ENCODE data around the gene TBCD.

DNA sequence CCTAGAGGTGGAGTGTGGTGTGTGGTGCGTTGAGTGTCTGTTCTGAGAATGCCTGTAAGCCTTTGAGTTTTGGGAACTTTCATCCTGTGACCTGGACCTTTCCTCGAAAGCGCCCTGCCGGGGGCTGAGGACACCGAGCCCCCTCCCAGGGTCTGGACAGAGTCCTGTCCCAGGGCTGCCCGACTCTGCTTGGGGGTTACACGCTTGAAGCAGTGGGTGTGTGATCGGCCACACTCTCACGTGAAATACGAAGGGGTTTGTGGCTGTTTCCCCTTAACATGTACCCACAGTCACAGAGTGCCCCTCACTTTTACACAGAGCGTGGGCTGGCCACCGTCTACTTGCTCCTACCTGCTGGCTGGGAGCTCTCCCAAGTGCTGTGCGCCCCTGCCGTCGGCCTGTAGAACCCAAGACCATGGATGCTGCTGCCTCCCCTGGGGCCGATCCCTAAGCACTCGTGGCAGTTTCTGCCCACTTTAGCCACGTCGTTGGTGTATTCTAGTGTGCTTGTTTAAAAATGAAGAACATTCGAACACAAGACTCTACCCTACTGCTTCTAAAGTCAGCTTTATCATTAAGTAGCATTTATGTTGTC lies 81.1 kb downstream of the TBCD start:
- TF ChIP-seq, protein P1, sequence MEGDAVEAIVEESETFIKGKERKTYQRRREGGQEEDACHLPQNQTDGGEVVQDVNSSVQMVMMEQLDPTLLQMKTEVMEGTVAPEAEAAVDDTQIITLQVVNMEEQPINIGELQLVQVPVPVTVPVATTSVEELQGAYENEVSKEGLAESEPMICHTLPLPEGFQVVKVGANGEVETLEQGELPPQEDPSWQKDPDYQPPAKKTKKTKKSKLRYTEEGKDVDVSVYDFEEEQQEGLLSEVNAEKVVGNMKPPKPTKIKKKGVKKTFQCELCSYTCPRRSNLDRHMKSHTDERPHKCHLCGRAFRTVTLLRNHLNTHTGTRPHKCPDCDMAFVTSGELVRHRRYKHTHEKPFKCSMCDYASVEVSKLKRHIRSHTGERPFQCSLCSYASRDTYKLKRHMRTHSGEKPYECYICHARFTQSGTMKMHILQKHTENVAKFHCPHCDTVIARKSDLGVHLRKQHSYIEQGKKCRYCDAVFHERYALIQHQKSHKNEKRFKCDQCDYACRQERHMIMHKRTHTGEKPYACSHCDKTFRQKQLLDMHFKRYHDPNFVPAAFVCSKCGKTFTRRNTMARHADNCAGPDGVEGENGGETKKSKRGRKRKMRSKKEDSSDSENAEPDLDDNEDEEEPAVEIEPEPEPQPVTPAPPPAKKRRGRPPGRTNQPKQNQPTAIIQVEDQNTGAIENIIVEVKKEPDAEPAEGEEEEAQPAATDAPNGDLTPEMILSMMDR (IDR thresholded peaks at IDR 0.05) = no peak
- TF ChIP-seq ZFX (IDR thresholded peaks at IDR 0.05; ENCODE audit: borderline replicate concordance) = no peak

All from 22Rv1 (cell line).